Cardiac muscle cell (in vitro differentiated cells and primary cell): ENCODE data around the gene MIS12. TPM values are rescaled to one million over a fixed set of nuclear protein-coding genes. Genes with fewer than 3 reads are reported as not detected.
A peak's percentile ranks its signal among the peaks of the same experiment; 100 is the strongest.

Source experiments
- DNase-seq, 2 donors: peaks; one replicate each; pipeline versions ENCODE4 v3.0.0 to v3.0.0-alpha.2; 2010 to 2017; ENCODE audit warnings: low read depth in 1 of 2, low spot score in 1 of 2
- H3K27ac ChIP-seq: fragments of 200-600 bp; sonication (generic); 2 replicates; pipeline ENCODE4 v1.5.1; 2016
- H3K27me3 ChIP-seq: fragments of 200-600 bp; sonication (generic); 2 replicates; pipeline ENCODE4 v1.6.0; 2016; ENCODE audit warnings: control low read depth
- H3K36me3 ChIP-seq: fragments of 200-600 bp; sonication (generic); 2 replicates; pipeline ENCODE4 v1.5.1; 2016; ENCODE audit warnings: control low read depth
- H3K4me1 ChIP-seq: fragments of 200-600 bp; sonication (generic); 2 replicates; pipeline ENCODE4 v1.8.1; 2017; ENCODE audit warnings: low read depth, mild to moderate bottlenecking, mixed run types
- H3K4me3 ChIP-seq: fragments of 200-600 bp; sonication (generic); 2 replicates; pipeline ENCODE4 v1.5.1; 2016; ENCODE audit warnings: mild to moderate bottlenecking
- H3K9me3 ChIP-seq: fragments of 200-600 bp; sonication (generic); 2 replicates; pipeline ENCODE4 v1.5.1; 2017; ENCODE audit warnings: low read depth, mild to moderate bottlenecking, control low read depth
- CTCF ChIP-seq: IDR thresholded peaks from 2 replicates; pipeline ENCODE4 v1.5.1; 2012; ENCODE audit warnings: low read depth, mild to moderate bottlenecking, low read length
- polyA plus RNA-seq: library from polyadenylated mRNA; unstranded; fragments of >200 nt; fragmentation: Nextera tagmentation; extraction: Ambion mirVana; gene quantifications from 2 replicates; pipeline ENCODE4 v1.2.1, GENCODE V29; 2016
- total RNA-seq: library from RNA; depleted of rRNA; stranded (reverse); fragments of >200 nt; gene quantifications from 2 replicates; pipeline ENCODE4 v1.2.3, GENCODE V29; 2016

The MIS12 gene
- total and polyA plus RNA-seq, 2 experiments from 2014 or later: 11.2 to 31.1 TPM

GRCh38 chr17:5485270-5486205 is 828 bp upstream of the MIS12 start, which contains the start of gene DERL2:
Gene DERL2 (minus strand): TSS chr17:5486178. CDS start chr17:5486161, 17 bp downstream.
- H3K36me3 ChIP-seq: peaks cover 30% of the 10 kb centered on the region
- H3K27me3 ChIP-seq: no peaks in the 10 kb centered on the region
- DNase-seq: peak in 1 of 2 donors; percentile 41
- H3K9me3 ChIP-seq: no peaks in the 10 kb centered on the region
- H3K4me3 ChIP-seq: peak within 1 kb of the TSS; percentile 85
- peak within 1 kb of the TSS; percentile 100 for H3K27ac ChIP-seq
- peaks cover 8% of the 10 kb centered on the region for H3K4me1 ChIP-seq
- no peak for TF ChIP-seq CTCF

DNA sequence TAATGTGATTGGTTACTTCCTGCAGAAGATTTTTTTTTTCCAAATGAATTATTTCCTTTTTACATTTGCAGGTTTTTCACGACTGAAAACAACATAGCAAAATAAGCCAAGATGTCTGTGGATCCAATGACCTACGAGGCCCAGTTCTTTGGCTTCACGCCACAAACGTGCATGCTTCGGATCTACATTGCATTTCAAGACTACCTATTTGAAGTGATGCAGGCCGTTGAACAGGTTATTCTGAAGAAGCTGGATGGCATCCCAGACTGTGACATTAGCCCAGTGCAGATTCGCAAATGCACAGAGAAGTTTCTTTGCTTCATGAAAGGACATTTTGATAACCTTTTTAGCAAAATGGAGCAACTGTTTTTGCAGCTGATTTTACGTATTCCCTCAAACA is 2.4 kb downstream of the MIS12 start:
- no peak overlapping the region for H3K27ac ChIP-seq
- peaks cover 8% of the 10 kb centered on the region for H3K4me1 ChIP-seq
- H3K36me3 ChIP-seq: peaks cover 23% of the 10 kb centered on the region
- H3K27me3 ChIP-seq: no peaks in the 10 kb centered on the region
- TF ChIP-seq CTCF: no peak
- DNase-seq: no peak
- no peak overlapping the region for H3K4me3 ChIP-seq
- no peaks in the 10 kb centered on the region for H3K9me3 ChIP-seq

DNA sequence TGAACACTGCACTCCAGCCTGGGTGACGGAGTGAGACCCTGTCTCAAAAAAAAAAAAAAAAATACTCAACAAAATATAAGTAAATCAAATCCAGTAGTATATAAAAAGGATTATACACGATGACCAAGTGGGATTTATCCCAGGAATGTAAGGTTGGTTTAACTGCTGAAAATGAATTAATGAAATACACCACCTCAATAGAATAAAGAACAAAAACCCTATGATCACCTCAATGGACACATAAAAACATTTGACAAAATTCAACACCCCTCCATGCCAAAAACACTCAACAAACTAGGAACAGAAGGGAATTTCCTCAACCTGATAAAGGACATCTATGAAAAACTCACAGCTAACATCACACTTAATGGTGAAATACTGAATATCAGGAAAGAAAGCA is 6.6 kb downstream of the MIS12 start:
- Histone ChIP-seq H3K27ac (no peak overlapping the region), H3K36me3 (peaks cover 17% of the 10 kb centered on the region), H3K4me3 (no peak overlapping the region), H3K27me3 (peaks cover 24% of the 10 kb centered on the region), H3K9me3 (no peaks in the 10 kb centered on the region), H3K4me1 (no peaks in the 10 kb centered on the region)
- no peak for DNase-seq
- TF ChIP-seq CTCF: no peak

- H3K9me3 ChIP-seq: no peaks in the 10 kb centered on the region
- no peaks in the 10 kb centered on the region for H3K36me3 ChIP-seq
- H3K27ac ChIP-seq: no peak overlapping the region
- DNase-seq: peak in 1 of 2 donors; percentile 59
- H3K27me3 ChIP-seq: peaks cover 32% of the 10 kb centered on the region
- H3K4me1 ChIP-seq: no peaks in the 10 kb centered on the region
- no peak for TF ChIP-seq CTCF
- peak overlapping the region; percentile 53 for H3K4me3 ChIP-seq
These were observed 13.3 kb downstream of the MIS12 start for GRCh38 chr17:5499476-5500231.

GRCh38 chr17:5500247-5500588 is 13.9 kb downstream of the MIS12 start:
- no peak for TF ChIP-seq CTCF
- peak overlapping the region; percentile 53 for H3K4me3 ChIP-seq
- no peaks in the 10 kb centered on the region for H3K4me1 ChIP-seq
- no peak for DNase-seq
- no peak overlapping the region for H3K27ac ChIP-seq
- no peaks in the 10 kb centered on the region for H3K9me3 ChIP-seq
- no peaks in the 10 kb centered on the region for H3K36me3 ChIP-seq
- peaks cover 26% of the 10 kb centered on the region for H3K27me3 ChIP-seq
